CD14-positive monocyte (primary cell): ENCODE data around the gene NNMT. TPM values are rescaled to one million over a fixed set of nuclear protein-coding genes. Genes with fewer than 3 reads are reported as not detected.

Source experiments
- DNase-seq, 3 donors: peaks; one replicate each; pipeline ENCODE4 v3.0.0-alpha.2; 2011 to 2022
- H2AFZ ChIP-seq: 2 replicates; pipeline ENCODE4 v1.6.0; 2012; ENCODE audit warnings: mild to moderate bottlenecking, low read depth, low read length, inconsistent platforms; ENCODE audit not compliant: insufficient read depth, poor library complexity, severe bottlenecking
- H3K27ac ChIP-seq, 2 donors: 1 replicate in 1 of 2; 2 replicates in 1 of 2; pipeline ENCODE4 v1.5.1; 2012 to 2013; ENCODE audit warnings: low read length in 2 of 2, control low read depth in 1 of 2, inconsistent platforms in 1 of 2, low read depth in 1 of 2, mild to moderate bottlenecking in 1 of 2
- H3K27me3 ChIP-seq, 2 donors: one replicate each; pipeline versions ENCODE4 v1.6.0 to v1.6.1; 2011 to 2013; ENCODE audit warnings: low read length in 2 of 2; ENCODE audit not compliant: control insufficient read depth in 2 of 2, insufficient read depth in 2 of 2
- H3K36me3 ChIP-seq, 2 donors: replicated peaks in 1 of 2; 1 replicate in 1 of 2; 2 replicates in 1 of 2; pipeline versions ENCODE4 v1.5.1 to v1.6.1; 2012 to 2013; ENCODE audit warnings: low read length in 2 of 2, control low read depth in 1 of 2, inconsistent platforms in 1 of 2, mild to moderate bottlenecking in 1 of 2; ENCODE audit not compliant: insufficient read depth in 2 of 2, control insufficient read depth in 1 of 2
- H3K4me1 ChIP-seq, 2 donors: 1 replicate in 1 of 2; 2 replicates in 1 of 2; pipeline versions ENCODE4 v1.5.1 to v1.6.1; 2012 to 2013; ENCODE audit warnings: low read length in 2 of 2, control low read depth in 1 of 2, inconsistent platforms in 1 of 2, mild to moderate bottlenecking in 1 of 2, moderate library complexity in 1 of 2; ENCODE audit not compliant: insufficient read depth in 2 of 2, control insufficient read depth in 1 of 2
- H3K4me2 ChIP-seq: replicated peaks from 2 replicates; pipeline ENCODE3; 2012; ENCODE audit warnings: low read length, moderate library complexity, mild to moderate bottlenecking; ENCODE audit not compliant: poor library complexity, severe bottlenecking; ENCODE audit errors: extremely low read depth
- H3K4me3 ChIP-seq, 3 experiments: fragments of 200-600 bp in 1 of 3; sonication (generic) in 1 of 3; replicated peaks in 1 of 3; 1 replicate in 2 of 3; 2 replicates in 1 of 3; pipeline ENCODE4 v1.5.1; 2011 to 2013; ENCODE audit warnings: low read length in 3 of 3, mild to moderate bottlenecking in 3 of 3, control low read depth in 2 of 3, low read depth in 2 of 3, inconsistent platforms in 1 of 3, moderate library complexity in 1 of 3
- H3K79me2 ChIP-seq: 2 replicates; pipeline ENCODE4 v1.6.0; 2012; ENCODE audit warnings: mild to moderate bottlenecking, control low read depth, inconsistent platforms, low read length, moderate library complexity; ENCODE audit not compliant: insufficient read depth
- H3K9ac ChIP-seq: 2 replicates; pipeline ENCODE4 v1.6.0; 2017; ENCODE audit warnings: low read length, mild to moderate bottlenecking; ENCODE audit not compliant: insufficient read depth, poor library complexity, severe bottlenecking
- H3K9me3 ChIP-seq, 2 donors: replicated peaks in 1 of 2; 1 replicate in 1 of 2; 2 replicates in 1 of 2; pipeline versions ENCODE4 v1.5.1 to v1.6.1; 2012 to 2013; ENCODE audit warnings: low read length in 2 of 2, control low read depth in 1 of 2; ENCODE audit not compliant: control insufficient read depth in 1 of 2, insufficient read depth in 1 of 2
- H4K20me1 ChIP-seq: 2 replicates; pipeline ENCODE4 v1.6.0; 2012; ENCODE audit warnings: mild to moderate bottlenecking, low read length, control low read depth, moderate library complexity; ENCODE audit not compliant: insufficient read depth
- H3K27ac Mint-ChIP-seq, 7 donors: one replicate each; pipeline ENCODE4 v1.8.0; 2020; ENCODE audit warnings: mild to moderate bottlenecking in 7 of 7, mixed read lengths in 7 of 7, moderate library complexity in 6 of 7, inconsistent platforms in 2 of 7
- H3K27me3 Mint-ChIP-seq, 3 donors: one replicate each; pipeline ENCODE4 v1.8.0; 2021 to 2022; ENCODE audit warnings: low read depth in 3 of 3, mild to moderate bottlenecking in 3 of 3, mixed read lengths in 3 of 3, moderate library complexity in 3 of 3, inconsistent platforms in 1 of 3
- H3K36me3 Mint-ChIP-seq, 2 donors: one replicate each; pipeline ENCODE4 v1.8.0; 2020; ENCODE audit warnings: mixed read lengths in 2 of 2, inconsistent platforms in 1 of 2, mild to moderate bottlenecking in 1 of 2
- H3K4me1 Mint-ChIP-seq: one replicate; pipeline ENCODE4 v1.8.0; 2020; ENCODE audit warnings: mild to moderate bottlenecking, mixed read lengths
- H3K4me3 Mint-ChIP-seq, 2 donors: one replicate each; pipeline ENCODE4 v1.8.0; 2020; ENCODE audit warnings: mild to moderate bottlenecking in 2 of 2, mixed read lengths in 2 of 2, moderate library complexity in 1 of 2
- H3K9me3 Mint-ChIP-seq, 7 donors: one replicate each; pipeline ENCODE4 v1.8.0; 2020 to 2022; ENCODE audit warnings: mixed read lengths in 7 of 7, mild to moderate bottlenecking in 6 of 7, moderate library complexity in 6 of 7, inconsistent platforms in 2 of 7
- WGBS: methylation state at CpG from one replicate; pipeline ENCODE4 v1.1.5; 2013; ENCODE audit warnings: missing lambda C conversion rate; ENCODE audit not compliant: insufficient coverage; 5-methylcytosine and 5-hydroxymethylcytosine counted together
- intact Hi-C, 2 donors: fragments of 100-400 bp; cut with micrococcal nuclease; formaldehyde crosslinking; loops; one replicate each; pipeline versions ENCODE4 v1.15.0 to v1.15.1; 2023
- polyA plus RNA-seq, 3 donors: library from polyadenylated mRNA; depleted of rRNA in 1 of 3; unstranded in 2 of 3; stranded (reverse) in 1 of 3; fragments of 300-500 nt in 2 of 3; fragments of >200 nt in 1 of 3; fragmentation: Illumina TruSeq in 2 of 3; gene quantifications; 1 replicate in 2 of 3; 2 replicates in 1 of 3; pipeline ENCODE4 v1.2.3, GENCODE V29; 2012 to 2021
- TF ChIP-seq, protein P1 (sequence below): fragments of 200-600 bp; IDR thresholded peaks from one replicate; pipeline ENCODE4 v1.8.0; 2022; ENCODE audit warnings: antibody characterized with exemption, mild to moderate bottlenecking

Gene NNMT
- polyA plus RNA-seq, 3 donors: not detected

DNA sequence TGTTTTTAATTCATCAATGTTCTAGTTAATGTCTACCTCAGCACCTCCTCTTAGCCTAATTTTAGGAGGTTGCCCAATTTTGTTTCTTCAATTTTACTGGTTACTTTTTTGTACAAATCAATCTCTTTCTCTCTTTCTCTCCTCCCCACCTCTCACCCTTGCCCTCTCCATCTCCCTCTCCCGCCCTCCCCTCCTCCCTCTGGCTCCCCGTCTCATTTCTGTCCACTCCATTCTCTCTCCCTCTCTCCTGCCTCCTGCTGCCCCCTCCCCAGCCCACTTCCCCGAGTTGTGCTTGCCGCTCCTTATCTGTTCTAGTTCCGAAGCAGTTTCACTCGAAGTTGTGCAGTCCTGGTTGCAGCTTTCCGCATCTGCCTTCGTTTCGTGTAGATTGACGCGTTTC is 40.9 kb upstream of the NNMT start:
- 100% methylated on average over 5 of the region's 11 CpGs for WGBS
- no peak overlapping the region for H3K27ac Mint-ChIP-seq

DNA sequence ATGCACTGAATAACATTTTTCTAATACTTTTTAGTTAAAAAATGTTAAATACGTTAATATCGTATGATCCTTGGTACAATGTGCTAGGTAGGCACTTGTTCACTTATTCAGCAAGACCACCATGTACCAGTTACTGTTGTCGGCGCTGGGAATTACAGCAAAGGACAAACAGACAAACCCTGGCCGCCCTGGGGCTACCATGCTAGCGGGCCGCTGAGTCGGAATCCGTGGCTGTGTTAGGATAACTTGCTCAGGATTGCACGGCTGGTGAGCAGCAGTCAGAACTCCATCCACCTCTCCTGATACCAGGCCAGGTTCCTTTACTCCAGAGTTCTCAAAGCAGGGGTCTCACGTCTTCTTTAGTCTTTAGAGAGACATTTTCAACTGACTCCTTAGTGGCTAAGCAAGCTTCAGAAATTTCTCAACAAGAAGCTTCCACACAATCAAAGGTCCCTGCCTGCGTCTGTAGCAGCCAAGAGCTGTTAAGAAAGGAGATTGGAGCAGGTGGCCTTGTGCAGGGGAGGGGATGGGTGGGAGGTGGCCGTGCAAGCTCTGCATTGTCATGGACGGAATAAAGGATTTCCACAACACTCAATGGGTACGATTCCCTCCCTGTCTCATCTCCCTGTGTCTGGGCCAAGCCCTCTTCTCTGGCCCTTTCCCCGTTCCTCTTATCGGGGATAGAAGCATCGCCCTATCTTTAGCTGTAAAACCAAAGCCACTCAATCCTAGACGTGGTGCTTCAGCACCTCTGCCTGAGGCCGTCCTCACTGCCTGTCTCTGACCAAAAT is 39.8 kb upstream of the NNMT start:
- Histone ChIP-seq H3K9ac (no peak overlapping the region), H2AFZ (no peak overlapping the region), H3K79me2 (no peaks in the 10 kb centered on the region), H4K20me1 (no peaks in the 10 kb centered on the region), H3K4me2 (no peak overlapping the region), H3K27ac (no peak overlapping the region), H3K4me1 (peaks cover 28% of the 10 kb centered on the region in 2 donors), H3K9me3 (no peaks in the 10 kb centered on the region), H3K4me3 (no peak overlapping the region), H3K36me3 (peaks cover 0 to 2% of the 10 kb centered on the region in 2 donors), H3K27me3 (no peaks in the 10 kb centered on the region)
- H3K9me3 Mint-ChIP-seq: peaks cover 0 to 1% (median 0%) of the 10 kb centered on the region in 7 donors
- H3K4me1 Mint-ChIP-seq: peaks cover 22% of the 10 kb centered on the region
- peaks cover 0 to 4% (median 2%) of the 10 kb centered on the region in 3 donors for H3K27me3 Mint-ChIP-seq
- intact Hi-C loops: no loop called here
- peaks cover 5 to 6% of the 10 kb centered on the region in 2 donors for H3K36me3 Mint-ChIP-seq
- no peak for DNase-seq
- TF ChIP-seq, protein P1, sequence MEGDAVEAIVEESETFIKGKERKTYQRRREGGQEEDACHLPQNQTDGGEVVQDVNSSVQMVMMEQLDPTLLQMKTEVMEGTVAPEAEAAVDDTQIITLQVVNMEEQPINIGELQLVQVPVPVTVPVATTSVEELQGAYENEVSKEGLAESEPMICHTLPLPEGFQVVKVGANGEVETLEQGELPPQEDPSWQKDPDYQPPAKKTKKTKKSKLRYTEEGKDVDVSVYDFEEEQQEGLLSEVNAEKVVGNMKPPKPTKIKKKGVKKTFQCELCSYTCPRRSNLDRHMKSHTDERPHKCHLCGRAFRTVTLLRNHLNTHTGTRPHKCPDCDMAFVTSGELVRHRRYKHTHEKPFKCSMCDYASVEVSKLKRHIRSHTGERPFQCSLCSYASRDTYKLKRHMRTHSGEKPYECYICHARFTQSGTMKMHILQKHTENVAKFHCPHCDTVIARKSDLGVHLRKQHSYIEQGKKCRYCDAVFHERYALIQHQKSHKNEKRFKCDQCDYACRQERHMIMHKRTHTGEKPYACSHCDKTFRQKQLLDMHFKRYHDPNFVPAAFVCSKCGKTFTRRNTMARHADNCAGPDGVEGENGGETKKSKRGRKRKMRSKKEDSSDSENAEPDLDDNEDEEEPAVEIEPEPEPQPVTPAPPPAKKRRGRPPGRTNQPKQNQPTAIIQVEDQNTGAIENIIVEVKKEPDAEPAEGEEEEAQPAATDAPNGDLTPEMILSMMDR: no peak
- 90% methylated on average over 12 of the region's 20 CpGs for WGBS
- H3K27ac Mint-ChIP-seq: peak overlapping the region in 2 of 7 donors; percentile 54 to 80
- no peak overlapping the region for H3K4me3 Mint-ChIP-seq

More for the DNA sequence above, 40.9 kb upstream of the NNMT start:
- Histone ChIP-seq H3K9ac (no peak overlapping the region), H3K27me3 (no peaks in the 10 kb centered on the region), H3K79me2 (no peaks in the 10 kb centered on the region), H2AFZ (no peak overlapping the region), H3K4me1 (peaks cover 21 to 22% of the 10 kb centered on the region in 2 donors), H3K4me2 (no peak overlapping the region), H3K9me3 (no peaks in the 10 kb centered on the region), H4K20me1 (no peaks in the 10 kb centered on the region), H3K36me3 (peaks cover 0 to 6% of the 10 kb centered on the region in 2 donors), H3K27ac (no peak overlapping the region), H3K4me3 (no peak overlapping the region)
- intact Hi-C loops: no loop called here
- peaks cover 0 to 1% (median 0%) of the 10 kb centered on the region in 7 donors for H3K9me3 Mint-ChIP-seq
- DNase-seq: no peak
- no peak overlapping the region for H3K4me3 Mint-ChIP-seq
- peaks cover 14 to 15% of the 10 kb centered on the region in 2 donors for H3K36me3 Mint-ChIP-seq
- H3K4me1 Mint-ChIP-seq: peaks cover 20% of the 10 kb centered on the region
- TF ChIP-seq, protein P1: no peak
- peaks cover 0 to 4% (median 2%) of the 10 kb centered on the region in 3 donors for H3K27me3 Mint-ChIP-seq
